ENCODE data around the gene ADGRV1.

The ADGRV1 gene

GRCh38 chr5:90703932-90704331 is 145.3 kb downstream of the ADGRV1 start:
- no peak for TF ChIP-seq CTCF (IDR thresholded peaks at IDR 0.05)
- no peak for TF ChIP-seq ZFX (IDR thresholded peaks at IDR 0.05; ENCODE audit: borderline replicate concordance)
- no peak overlapping the region for H3K27ac ChIP-seq

- no peak overlapping the region for H3K27ac ChIP-seq
- TF ChIP-seq ZFX (IDR thresholded peaks at IDR 0.05; ENCODE audit: borderline replicate concordance) (no peak), CTCF (IDR thresholded peaks at IDR 0.05) (no peak)
These were observed 149.1 kb downstream of the ADGRV1 start for GRCh38 chr5:90707698-90708097.

- TF ChIP-seq ZFX (IDR thresholded peaks at IDR 0.05; ENCODE audit: borderline replicate concordance) (no peak), CTCF (IDR thresholded peaks at IDR 0.05) (peak; percentile 92)
- H3K27ac ChIP-seq, result no peak overlapping the region
These were observed 150.9 kb downstream of the ADGRV1 start for GRCh38 chr5:90709323-90710155.

GRCh38 chr5:90718387-90718786 is 159.8 kb downstream of the ADGRV1 start:
- TF ChIP-seq CTCF (IDR thresholded peaks at IDR 0.05) (no peak), ZFX (IDR thresholded peaks at IDR 0.05; ENCODE audit: borderline replicate concordance) (no peak)
- no peak overlapping the region for H3K27ac ChIP-seq

- H3K27ac ChIP-seq, result no peak overlapping the region
- TF ChIP-seq CTCF (IDR thresholded peaks at IDR 0.05) (no peak), ZFX (IDR thresholded peaks at IDR 0.05; ENCODE audit: borderline replicate concordance) (no peak)
These were observed 181.0 kb downstream of the ADGRV1 start for GRCh38 chr5:90739567-90739966.

GRCh38 chr5:90740244-90740799 is 181.7 kb downstream of the ADGRV1 start:
- no peak overlapping the region for H3K27ac ChIP-seq

More at GRCh38 chr5:90740244-90740799, 181.7 kb downstream of the ADGRV1 start:
- no peak for TF ChIP-seq CTCF (IDR thresholded peaks at IDR 0.05)
- TF ChIP-seq ZFX (IDR thresholded peaks at IDR 0.05; ENCODE audit: borderline replicate concordance), result no peak

Data from 22Rv1 (cell line).